GM12872 (cell line): Measurements from ENCODE around the gene FUT2.

Experiments
- CTCF ChIP-seq: IDR thresholded peaks from 3 replicates; pipeline ENCODE4 v1.5.1; 2011; ENCODE audit warnings: low read depth, mild to moderate bottlenecking, low read length, moderate library complexity; ENCODE audit not compliant: insufficient read depth

Gene FUT2

GRCh38 chr19:48695743-48696352 is at the start of gene FUT2:
Gene FUT2 (plus strand): TSS chr19:48695971. CDS start chr19:48702957, 6,986 bp downstream.
- TF ChIP-seq CTCF = no peak

- peak; percentile 81 for TF ChIP-seq CTCF
Observed at GRCh38 chr19:48646001-48646721, 49.6 kb upstream of the FUT2 start, which contains the start of gene CA11. Gene CA11 (minus strand): TSS chr19:48646187. CDS start chr19:48645632, 555 bp downstream.

- TF ChIP-seq CTCF = no peak
Observed at GRCh38 chr19:48646722-48647216, 49.0 kb upstream of the FUT2 start.

GRCh38 chr19:48648134-48648533 is 47.6 kb upstream of the FUT2 start:
- TF ChIP-seq CTCF = no peak

GRCh38 chr19:48650974-48651682 is 44.6 kb upstream of the FUT2 start:
- no peak for TF ChIP-seq CTCF

- TF ChIP-seq CTCF = no peak
Observed at GRCh38 chr19:48651683-48652048, 44.1 kb upstream of the FUT2 start.
